HFFc6 (cell line): ENCODE data around the gene PNPLA5. TPM values are rescaled to one million over a fixed set of nuclear protein-coding genes. Genes with fewer than 3 reads are reported as not detected.

Experiments used
- DNase-seq: peaks from one replicate; pipeline ENCODE4 v3.0.0-alpha.2; 2018
- H3K27ac Mint-ChIP-seq: 2 replicates; pipeline ENCODE4 v1.8.0; 2020; ENCODE audit warnings: mild to moderate bottlenecking, mixed read lengths
- H3K27me3 Mint-ChIP-seq: 2 replicates; pipeline ENCODE4 v1.8.0; 2021; ENCODE audit warnings: mild to moderate bottlenecking, moderate library complexity, mixed read lengths; ENCODE audit not compliant: insufficient read depth
- H3K36me3 Mint-ChIP-seq: 2 replicates; pipeline ENCODE4 v1.8.0; 2021; ENCODE audit warnings: low read depth, mixed read lengths
- H3K4me1 Mint-ChIP-seq: 2 replicates; pipeline ENCODE4 v1.8.0; 2020; ENCODE audit warnings: low read depth, mixed read lengths
- H3K4me3 Mint-ChIP-seq: 2 replicates; pipeline ENCODE4 v1.8.0; 2020; ENCODE audit warnings: mild to moderate bottlenecking, moderate library complexity, mixed read lengths
- H3K9me3 Mint-ChIP-seq: 2 replicates; pipeline ENCODE4 v1.8.0; 2020; ENCODE audit warnings: mild to moderate bottlenecking, mixed read lengths
- total RNA-seq, 6 experiments: library from RNA; stranded (reverse); fragmentation: NEBNext Ultra II Directional; extraction: Animal tissue kit (Norgen Biotek cat#: 25700); gene quantifications; 2 replicates in 1 of 6; 3 replicates in 5 of 6; pipeline ENCODE4 v1.2.3, GENCODE V29; 2021
- TF ChIP-seq, protein P1 (sequence below): fragments of 200-600 bp; sonication (generic); IDR thresholded peaks from 2 replicates; pipeline ENCODE4 v1.5.0; 2021; ENCODE audit warnings: antibody characterized with exemption, mild to moderate bottlenecking

PNPLA5 gene
- total RNA-seq, 6 experiments from 2014 or later = not detected

DNA sequence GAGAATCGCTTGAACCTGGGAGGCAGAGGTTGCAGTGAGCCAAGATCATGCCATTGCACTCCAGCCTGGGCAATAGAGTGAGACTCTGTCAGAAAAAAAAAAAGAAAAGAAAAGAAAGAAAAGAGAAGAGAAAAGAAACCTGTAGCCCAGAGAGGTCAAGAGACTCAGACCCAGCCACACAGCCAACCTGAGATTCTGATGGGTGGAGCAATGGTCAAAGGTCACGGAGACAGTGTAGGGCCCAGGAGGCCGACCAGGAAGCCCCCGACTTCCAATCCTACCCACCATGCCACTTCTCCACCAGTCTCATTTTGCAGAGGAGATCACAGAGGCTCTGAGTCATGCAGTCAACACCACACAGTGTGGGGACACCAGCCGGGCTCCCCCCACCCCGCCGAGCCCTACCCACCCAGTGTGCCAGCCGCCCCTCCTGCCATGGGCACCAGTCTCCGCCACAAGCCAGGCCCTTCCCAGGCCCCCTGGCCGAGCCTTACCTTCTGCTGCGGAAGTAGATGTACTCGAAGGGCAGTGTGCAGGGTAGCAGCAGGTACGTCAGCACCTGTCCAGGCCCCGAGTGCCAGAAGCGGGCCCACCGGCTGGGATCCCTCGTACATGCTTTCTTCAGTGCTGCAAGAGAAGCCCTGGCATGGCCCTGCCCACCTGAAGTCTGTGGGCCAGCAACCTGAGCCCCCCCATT, 7.9 kb downstream of the PNPLA5 start:
- H3K36me3 Mint-ChIP-seq = no peaks in the 10 kb centered on the region
- peaks cover 6% of the 10 kb centered on the region for H3K4me1 Mint-ChIP-seq
- no peak overlapping the region for H3K4me3 Mint-ChIP-seq
- DNase-seq = no peak
- TF ChIP-seq, protein P1, sequence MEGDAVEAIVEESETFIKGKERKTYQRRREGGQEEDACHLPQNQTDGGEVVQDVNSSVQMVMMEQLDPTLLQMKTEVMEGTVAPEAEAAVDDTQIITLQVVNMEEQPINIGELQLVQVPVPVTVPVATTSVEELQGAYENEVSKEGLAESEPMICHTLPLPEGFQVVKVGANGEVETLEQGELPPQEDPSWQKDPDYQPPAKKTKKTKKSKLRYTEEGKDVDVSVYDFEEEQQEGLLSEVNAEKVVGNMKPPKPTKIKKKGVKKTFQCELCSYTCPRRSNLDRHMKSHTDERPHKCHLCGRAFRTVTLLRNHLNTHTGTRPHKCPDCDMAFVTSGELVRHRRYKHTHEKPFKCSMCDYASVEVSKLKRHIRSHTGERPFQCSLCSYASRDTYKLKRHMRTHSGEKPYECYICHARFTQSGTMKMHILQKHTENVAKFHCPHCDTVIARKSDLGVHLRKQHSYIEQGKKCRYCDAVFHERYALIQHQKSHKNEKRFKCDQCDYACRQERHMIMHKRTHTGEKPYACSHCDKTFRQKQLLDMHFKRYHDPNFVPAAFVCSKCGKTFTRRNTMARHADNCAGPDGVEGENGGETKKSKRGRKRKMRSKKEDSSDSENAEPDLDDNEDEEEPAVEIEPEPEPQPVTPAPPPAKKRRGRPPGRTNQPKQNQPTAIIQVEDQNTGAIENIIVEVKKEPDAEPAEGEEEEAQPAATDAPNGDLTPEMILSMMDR = no peak
- H3K27me3 Mint-ChIP-seq = peaks cover 11% of the 10 kb centered on the region
- H3K9me3 Mint-ChIP-seq = peaks cover 5% of the 10 kb centered on the region; the same call in 1 of the 2 replicates
- no peak overlapping the region for H3K27ac Mint-ChIP-seq

DNA sequence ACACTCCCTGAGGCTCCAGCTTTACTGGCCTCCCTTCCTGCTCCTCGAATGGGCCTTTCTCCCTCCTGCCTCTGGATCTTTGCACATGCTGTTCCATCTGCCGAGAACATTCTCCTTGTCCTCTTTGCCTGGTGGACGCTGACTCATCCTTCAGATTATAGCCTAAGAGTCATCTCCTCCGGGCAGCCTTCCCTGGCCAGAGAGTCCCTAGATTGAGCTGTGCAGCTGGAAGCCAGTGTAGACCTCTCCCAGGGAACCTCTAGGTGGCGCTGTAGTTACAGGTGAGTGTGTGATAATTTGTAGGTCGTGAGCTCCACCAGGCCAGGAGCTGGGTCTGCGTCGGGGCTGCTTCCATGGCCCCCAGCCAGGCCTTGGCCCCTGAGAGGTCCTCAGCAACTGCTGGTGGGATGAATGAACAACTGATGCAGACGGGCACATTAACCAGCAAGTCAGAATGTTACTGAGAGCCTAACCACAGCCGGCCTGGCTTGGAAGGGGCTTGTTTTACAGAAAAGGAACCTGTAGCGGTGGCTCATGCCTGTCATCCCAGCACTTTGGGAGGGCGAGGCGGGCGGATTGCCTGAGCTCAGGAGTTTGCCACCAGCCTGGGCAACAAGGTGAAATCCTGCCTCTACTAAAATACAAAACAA, 8.7 kb downstream of the PNPLA5 start:
- H3K27ac Mint-ChIP-seq = no peak overlapping the region
- TF ChIP-seq, protein P1 = peak; percentile 84
- H3K9me3 Mint-ChIP-seq = peaks cover 5% of the 10 kb centered on the region; the same call in 1 of the 2 replicates
- peak; percentile 73 for DNase-seq
- H3K27me3 Mint-ChIP-seq = peaks cover 12% of the 10 kb centered on the region
- 0 out of 2 replicates have a peak, but pooled peaks cover 5% of the 10 kb centered on the region for H3K4me1 Mint-ChIP-seq
- H3K4me3 Mint-ChIP-seq = no peak overlapping the region
- no peaks in the 10 kb centered on the region for H3K36me3 Mint-ChIP-seq

DNA sequence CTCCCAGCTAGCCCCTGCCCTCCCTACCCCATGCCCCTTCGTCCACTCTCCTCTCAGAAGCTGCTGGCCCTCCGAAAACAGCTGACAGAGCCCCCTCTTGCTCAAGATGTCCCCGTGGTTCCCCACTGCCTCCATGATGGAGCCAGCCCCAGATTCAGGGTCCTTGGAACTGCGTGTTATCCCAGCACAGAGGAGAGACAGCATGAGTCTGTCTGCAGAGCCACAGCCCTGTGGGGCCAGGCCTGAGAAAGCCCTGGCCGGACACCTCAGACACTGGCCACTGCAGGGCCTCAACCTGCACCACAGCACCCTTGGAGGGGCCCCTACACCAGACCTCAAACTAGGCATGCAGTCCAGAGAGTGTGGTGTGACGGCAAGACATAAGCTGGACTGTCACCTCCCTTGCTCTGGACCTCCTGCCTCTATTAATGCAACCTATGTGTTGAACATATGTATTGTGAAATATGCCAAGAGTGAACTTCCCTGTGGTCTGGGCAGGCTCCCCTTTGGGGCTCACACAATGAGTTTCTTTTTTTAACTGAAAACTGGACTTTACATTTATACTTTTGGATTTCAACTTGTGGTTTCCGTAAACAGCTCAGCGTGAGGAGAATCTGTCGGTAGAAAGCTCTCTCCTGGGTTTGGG, 9.6 kb downstream of the PNPLA5 start:
- Mint-ChIP-seq H3K36me3 (no peaks in the 10 kb centered on the region), H3K27me3 (peaks cover 17% of the 10 kb centered on the region), H3K27ac (no peak overlapping the region), H3K9me3 (peaks cover 5% of the 10 kb centered on the region; the same call in 1 of the 2 replicates), H3K4me3 (no peak overlapping the region), H3K4me1 (0 out of 2 replicates have a peak, but pooled peaks cover 5% of the 10 kb centered on the region)
- TF ChIP-seq, protein P1 = no peak
- DNase-seq = no peak

DNA sequence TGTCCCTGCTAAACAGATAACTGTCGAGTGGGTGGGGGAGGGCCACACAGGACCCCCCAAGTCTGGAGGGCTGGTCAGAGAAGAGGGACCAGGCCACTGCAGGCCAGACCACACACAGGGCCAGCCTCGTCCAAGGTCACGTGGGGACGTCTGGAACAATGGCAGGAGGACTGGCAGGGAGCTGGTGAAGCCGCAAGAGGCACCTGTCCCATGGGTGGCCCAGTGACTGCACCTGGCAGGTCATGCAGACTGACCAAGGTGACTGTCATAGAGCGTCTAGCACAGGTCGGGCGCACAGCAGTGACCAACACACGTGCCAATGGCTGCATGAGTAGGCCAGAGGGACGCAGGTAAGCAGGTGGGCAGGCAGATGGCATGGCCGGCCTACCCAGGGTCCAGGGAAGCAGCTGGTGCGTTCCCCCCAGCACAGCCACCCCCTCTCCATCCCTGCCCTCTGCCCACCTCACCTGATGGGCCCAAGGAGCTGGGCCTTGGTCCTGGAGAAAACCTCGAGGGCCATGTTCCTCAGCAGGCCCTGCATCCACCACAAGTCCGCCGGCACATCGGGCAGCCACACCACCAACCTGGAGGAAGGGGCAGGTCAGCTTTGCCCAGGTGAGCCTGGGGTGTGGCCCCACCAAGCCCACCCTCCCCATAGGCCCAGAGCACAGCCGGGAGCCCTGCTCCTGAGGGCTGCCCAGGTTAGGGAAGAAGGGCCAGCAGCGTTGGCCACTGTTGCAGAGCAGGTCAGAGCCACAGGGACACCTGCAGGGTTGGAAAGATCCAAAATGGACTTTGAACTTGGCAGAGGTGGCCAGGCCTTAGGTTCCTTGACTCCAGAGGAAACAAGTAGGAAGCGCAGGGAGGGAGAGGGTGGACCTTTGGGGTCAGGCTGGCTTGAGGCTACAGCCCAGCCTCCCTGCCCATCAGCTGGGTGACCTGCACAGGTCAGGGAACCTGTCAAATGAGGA, 10.4 kb downstream of the PNPLA5 start:
- H3K27ac Mint-ChIP-seq = no peak overlapping the region
- no peak for DNase-seq
- TF ChIP-seq, protein P1 = no peak
- H3K4me1 Mint-ChIP-seq = 0 out of 2 replicates have a peak, but pooled peaks cover 5% of the 10 kb centered on the region
- no peak overlapping the region for H3K4me3 Mint-ChIP-seq
- peaks cover 20% of the 10 kb centered on the region for H3K27me3 Mint-ChIP-seq
- peaks cover 5% of the 10 kb centered on the region; the same call in 1 of the 2 replicates for H3K9me3 Mint-ChIP-seq
- H3K36me3 Mint-ChIP-seq = no peaks in the 10 kb centered on the region

DNA sequence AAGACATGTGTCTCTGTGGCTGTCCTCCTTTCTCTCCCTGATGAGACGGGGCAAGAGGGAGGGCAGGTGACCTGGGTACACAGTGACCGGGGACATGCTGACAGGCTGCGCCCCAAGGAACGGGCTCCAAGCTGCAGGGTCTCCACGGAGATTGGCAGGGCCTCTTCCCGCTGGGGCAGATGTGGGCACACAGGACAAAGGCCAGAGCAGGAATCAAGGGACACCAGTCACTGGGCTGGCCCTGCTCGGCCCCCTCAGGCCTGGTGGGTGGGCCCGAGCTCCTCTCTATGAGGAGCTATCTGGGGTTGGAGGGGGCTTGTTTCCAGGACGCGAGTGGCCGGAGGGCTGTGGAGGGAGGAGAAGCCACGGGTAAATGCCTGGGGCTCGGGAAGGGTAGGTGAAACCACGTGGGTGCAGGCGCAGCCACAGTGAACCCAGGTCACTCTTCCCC, 11.2 kb downstream of the PNPLA5 start:
- DNase-seq = no peak
- Mint-ChIP-seq H3K9me3 (peaks cover 5% of the 10 kb centered on the region; the same call in 1 of the 2 replicates), H3K4me3 (no peak overlapping the region), H3K27ac (no peak overlapping the region), H3K4me1 (0 out of 2 replicates have a peak, but pooled peaks cover 5% of the 10 kb centered on the region), H3K27me3 (peaks cover 20% of the 10 kb centered on the region), H3K36me3 (no peaks in the 10 kb centered on the region)
- TF ChIP-seq, protein P1 = no peak
